GM23248 (cell line): Measurements from ENCODE around the gene TMIGD3.

Source experiments
- EZH2 ChIP-seq: fragments of 200-600 bp; sonication (generic); IDR thresholded peaks from 2 replicates; pipeline ENCODE4 v1.6.1; 2018; ENCODE audit warnings: antibody characterized with exemption, mild to moderate bottlenecking; ENCODE audit not compliant: insufficient read depth, poor library complexity, severe bottlenecking
- EZH2phosphoT487 ChIP-seq: fragments of 200-600 bp; sonication (generic); IDR thresholded peaks from 2 replicates; pipeline ENCODE4 v1.6.1; 2018; ENCODE audit warnings: antibody characterized with exemption, moderate library complexity, mild to moderate bottlenecking, low read depth; ENCODE audit not compliant: insufficient read depth

GRCh38 chr1:111535256-111536191 is 32.1 kb upstream of the TMIGD3 start:
- TF ChIP-seq EZH2 = no peak
- TF ChIP-seq EZH2phosphoT487 = no peak
